22Rv1 (cell line): ENCODE results near the gene ZNF425.

Experiments used
- CTCF ChIP-seq: fragments of 450-650 bp; IDR thresholded peaks from 2 replicates; pipeline ENCODE4 v1.5.1; 2017; ENCODE audit warnings: mild to moderate bottlenecking
- ZFX ChIP-seq: fragments of 450-650 bp; IDR thresholded peaks from 2 replicates; pipeline ENCODE4 v1.6.1; 2017; ENCODE audit warnings: antibody characterized with exemption, borderline replicate concordance

GRCh38 chr7:149172534-149172920 lies 46.4 kb upstream of the ZNF425 start:
- TF ChIP-seq CTCF, result no peak
- TF ChIP-seq ZFX, result no peak
